GM19099 (cell line): Measurements from ENCODE around the gene SLC38A1.

Experiments
- POLR2A ChIP-seq: IDR thresholded peaks from 3 replicates; pipeline ENCODE4 v1.6.1; 2011; ENCODE audit warnings: low read depth; ENCODE audit not compliant: insufficient read length; ENCODE audit errors: extremely low read depth

SLC38A1 gene

DNA sequence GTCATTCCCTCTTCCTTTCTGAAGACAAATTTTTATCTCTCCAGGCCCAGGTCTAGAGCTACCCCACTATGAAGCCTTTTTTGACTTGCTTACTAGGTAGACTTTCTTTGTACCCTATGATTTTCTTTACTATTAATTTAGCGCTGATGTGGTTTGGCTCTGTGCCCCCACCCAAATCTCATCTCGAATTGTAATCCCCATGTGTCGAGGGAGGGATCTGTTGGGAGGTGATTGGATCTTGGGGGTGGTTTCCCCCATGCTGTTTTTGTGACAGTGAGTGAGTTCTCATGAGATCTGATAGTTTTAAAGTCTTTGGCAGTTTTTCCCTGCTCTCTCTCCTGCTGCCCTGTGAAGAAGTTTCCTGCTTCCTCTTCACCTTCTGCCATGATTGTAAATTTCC is 118.1 kb downstream of the SLC38A1 start:
- TF ChIP-seq POLR2A: no peak

DNA sequence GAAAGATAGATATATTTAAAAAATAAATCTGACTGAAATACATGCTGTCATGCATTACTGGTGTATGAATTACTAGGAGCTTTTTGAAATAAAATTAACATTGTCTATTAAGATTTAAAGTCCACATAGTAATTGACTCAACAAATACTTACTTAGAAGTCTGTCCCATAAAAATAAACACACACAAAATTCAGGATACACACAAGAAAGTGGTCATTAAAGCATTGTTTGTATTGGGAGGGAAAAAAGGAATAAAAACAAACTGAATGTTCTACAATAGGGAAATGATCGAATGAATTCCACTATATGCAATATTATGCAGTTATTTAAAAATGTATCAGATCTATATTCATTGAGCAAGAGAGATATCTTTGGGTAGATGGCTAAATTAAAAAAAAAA is 118.9 kb downstream of the SLC38A1 start:
- no peak for TF ChIP-seq POLR2A

DNA sequence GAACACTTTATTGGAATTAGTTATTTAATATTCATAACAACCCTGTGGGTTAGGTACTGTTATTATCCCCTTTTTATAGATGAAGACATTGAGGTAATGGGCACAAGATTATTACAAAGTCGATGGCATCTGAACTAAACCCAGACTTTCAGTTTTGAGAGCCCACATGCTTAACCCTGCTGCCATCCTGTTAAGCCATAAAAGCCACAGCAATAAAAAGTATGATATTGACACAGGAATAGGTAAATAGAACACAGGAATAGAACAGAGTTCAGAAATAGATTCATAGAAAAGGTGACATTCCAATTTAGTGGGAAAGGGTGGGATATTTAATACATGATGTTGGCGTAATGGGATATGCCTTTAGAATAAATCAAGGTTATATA is 119.8 kb downstream of the SLC38A1 start:
- no peak for TF ChIP-seq POLR2A

DNA sequence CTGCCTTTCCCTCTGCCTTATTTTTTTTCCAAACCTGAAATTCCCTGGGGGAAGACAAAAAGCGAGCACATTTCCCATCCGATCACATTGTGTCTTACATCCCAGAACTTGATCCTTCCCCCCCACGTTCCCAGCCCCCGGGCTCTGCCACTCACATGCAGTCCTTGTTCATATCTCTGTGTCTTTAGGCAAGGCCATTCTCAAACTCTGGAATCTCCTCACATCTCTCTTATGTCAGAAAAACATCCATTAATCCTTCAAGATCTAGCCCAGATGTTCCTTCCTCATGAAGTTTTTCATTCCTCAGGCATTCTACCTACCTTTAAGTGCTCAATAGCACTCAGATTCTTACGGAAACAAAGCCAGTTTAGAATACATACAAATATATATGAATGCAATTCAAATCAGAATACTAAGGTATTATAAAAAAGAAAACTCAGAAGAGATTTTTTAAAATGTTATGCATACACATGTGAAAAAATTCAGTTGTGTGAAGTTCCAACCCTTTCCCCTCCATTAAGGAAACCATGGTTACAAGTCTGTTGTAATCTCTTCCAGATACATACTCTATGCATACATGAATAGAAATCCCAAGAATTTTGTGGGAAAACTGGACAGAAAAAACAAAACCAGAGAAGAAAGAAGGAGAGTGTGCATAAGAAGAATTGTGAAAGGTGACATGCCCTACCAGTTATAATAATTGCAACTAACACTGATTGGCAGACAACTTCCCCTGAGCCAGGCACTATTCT is 120.3 kb downstream of the SLC38A1 start:
- no peak for TF ChIP-seq POLR2A

DNA sequence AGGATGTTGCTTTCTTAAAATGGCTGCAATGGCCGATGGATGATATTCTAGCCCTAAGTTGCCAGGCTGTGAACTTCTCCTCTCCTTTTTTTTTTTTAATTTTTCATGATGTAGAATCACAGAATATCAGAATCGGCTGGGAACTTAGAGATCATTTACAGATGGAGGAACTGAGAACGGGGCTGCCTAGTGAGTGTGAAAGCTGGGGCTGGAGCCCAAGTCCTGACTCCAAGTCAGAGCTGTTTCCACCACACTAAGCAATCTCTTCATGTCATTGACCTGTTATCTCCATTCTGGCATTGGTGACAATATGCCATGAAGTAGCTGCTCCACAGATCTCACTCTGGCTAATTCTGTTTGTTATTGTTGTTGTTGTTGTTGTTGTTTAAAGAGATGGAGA is 121.7 kb downstream of the SLC38A1 start:
- no peak for TF ChIP-seq POLR2A

DNA sequence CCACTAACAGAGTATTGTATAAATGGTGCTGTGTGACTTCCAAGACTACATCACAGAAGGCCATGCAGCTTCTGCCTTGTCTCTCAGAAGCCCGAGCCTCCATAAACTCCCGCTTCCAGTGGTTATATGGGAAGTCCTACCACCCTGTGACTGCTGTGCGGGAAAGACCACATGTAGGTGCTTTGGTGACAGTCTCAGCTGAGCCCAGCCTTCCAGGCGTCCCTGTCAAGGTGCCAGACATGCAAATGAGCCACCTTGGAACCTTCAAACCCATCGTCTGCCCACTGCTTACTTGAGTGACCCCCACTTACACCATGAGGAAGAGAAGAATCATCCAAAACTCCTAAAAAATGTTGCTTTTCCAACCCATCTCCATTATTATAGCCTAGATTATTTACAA is 123.0 kb downstream of the SLC38A1 start:
- TF ChIP-seq POLR2A: no peak

DNA sequence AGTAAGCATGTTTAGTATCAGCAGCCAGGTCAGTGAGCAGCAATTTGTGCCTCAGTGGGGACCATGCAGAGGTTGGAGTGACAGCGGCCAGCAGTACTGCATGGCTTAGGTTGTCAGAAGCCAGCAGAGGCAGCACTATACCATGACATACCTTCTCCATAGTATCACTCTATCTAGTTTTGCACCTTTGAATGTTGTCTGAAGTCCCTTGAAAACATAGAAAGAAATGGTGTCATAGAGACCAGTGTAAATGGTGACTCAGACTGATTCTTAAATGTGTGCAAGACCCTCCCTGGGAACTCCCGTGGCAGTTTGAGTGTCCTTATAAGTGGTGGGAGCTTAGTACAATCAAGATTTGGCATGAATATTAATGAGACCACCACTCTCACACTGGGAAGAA is 124.4 kb downstream of the SLC38A1 start:
- TF ChIP-seq POLR2A: no peak

DNA sequence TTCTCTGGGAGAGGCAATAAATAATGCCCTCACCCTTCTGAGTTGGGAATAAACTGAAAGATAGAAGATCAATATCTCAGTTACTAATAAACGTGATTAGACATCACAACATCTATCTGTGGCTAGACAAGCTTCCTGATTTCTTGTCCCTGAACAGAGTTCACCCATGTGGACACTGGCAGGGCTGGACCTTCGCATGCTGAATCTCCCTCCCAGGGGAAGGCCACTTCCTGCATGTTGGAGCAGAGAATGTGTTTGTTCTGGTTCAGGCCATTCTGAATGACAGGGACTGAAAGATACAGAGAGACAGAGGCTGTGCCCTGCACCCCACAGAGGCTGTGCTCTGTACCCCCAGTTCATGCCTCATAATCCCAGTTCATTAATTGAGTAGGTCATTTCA is 132.6 kb downstream of the SLC38A1 start:
- TF ChIP-seq POLR2A: no peak

DNA sequence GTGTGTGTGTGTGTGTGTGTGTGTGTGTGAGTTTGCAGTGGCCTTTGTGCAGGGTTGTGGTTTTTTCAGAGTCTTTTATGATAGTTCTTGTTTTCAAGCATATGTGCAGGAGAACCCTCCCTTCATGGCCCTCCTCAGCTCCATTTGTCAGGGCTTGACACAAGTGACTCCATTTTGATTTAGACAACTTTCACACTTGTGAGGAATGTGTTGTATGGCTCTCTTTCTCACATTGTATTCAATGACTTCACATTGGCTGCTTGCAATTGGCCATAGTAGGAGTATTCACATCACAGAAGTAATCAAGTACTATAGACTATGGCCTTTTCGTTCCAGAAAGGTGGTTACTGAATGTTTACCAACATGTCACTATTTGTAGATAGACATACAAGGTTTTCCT is 133.1 kb downstream of the SLC38A1 start:
- TF ChIP-seq POLR2A: no peak

DNA sequence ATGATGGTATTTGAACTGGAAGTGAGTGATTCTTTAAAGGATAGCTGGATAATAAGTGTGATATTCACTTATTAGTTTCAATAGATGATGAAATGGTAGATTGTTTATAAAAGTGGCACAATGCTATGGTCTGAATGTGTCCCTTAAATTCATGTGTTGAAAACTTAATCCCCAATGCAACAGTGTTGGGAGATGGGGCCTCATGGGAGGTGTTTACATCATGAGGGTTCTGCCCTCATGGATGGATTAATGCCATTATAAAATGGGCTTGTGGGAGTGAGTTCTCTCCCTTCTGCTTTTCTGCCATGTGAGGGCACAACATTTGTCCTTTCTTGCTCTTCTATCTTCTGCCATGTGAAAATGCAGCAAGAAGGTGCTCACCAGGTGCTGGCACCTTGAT is 134.0 kb downstream of the SLC38A1 start:
- TF ChIP-seq POLR2A: no peak

DNA sequence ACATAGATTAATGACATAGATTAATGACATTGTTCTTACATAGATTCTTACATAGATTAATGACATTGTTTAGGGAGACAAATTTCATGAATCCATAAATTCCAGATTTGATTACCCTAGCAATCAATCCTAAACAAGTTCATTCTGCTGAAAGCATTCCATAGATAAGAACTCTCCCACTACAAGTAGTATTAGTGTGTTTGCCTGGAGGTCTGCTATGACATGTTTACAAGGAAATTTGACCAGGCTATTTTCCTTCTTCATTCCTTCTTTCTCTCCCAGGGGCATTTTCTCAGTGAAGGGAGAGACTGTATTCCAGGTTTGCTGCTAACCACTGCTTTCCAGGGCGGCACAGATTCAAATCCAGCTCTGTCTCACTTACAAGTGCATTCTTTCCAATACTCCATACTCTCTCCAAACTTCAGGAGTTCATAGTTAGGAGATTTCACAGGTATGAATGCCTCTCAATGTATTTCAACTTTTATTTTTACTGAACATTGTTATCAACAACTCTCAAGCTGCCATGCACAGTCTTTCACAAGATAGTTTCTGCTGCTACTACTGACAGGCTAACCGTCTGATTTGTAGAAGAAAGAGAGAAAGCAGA is 134.5 kb downstream of the SLC38A1 start:
- no peak for TF ChIP-seq POLR2A

DNA sequence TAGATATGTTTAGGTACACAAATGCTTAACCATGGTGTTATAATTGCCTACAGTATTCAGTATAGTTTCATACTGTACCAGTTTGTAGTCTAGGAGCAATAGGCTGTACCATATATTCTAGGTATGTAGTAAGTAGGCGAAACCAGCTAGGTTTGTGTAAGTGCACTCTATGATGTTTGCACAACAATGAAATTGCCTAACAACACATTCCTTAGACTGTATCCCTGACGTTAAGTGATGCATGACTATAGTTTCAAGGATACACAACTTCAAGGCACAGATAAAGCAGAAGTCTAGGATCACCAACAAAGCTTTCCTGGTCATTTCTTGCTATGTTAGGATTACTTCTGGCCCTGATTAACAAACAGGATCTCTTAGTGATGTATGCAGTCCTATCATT is 135.1 kb downstream of the SLC38A1 start:
- TF ChIP-seq POLR2A: no peak
